GM18505 (cell line): ENCODE measurements around the gene CACHD1.

ENCODE experiments used
- ATAC-seq: cut with Tn5 transposase; IDR thresholded peaks from one replicate; pipeline ENCODE4 v1.9.1; 2021; ENCODE audit not compliant: unreplicated experiment
- POLR2A ChIP-seq: IDR thresholded peaks from 4 replicates; pipeline ENCODE4 v1.6.1; 2011; ENCODE audit warnings: borderline replicate concordance; ENCODE audit not compliant: insufficient read depth, insufficient read length; ENCODE audit errors: extremely low read depth

Gene CACHD1

GRCh38 chr1:64458915-64459314, 11.0 kb upstream of the CACHD1 start:
- TF ChIP-seq POLR2A, result no peak
- ATAC-seq, result no peak

GRCh38 chr1:64459743-64460142, 10.2 kb upstream of the CACHD1 start:
- no peak for ATAC-seq
- TF ChIP-seq POLR2A, result no peak

GRCh38 chr1:64466033-64466432, 3.9 kb upstream of the CACHD1 start:
- no peak for TF ChIP-seq POLR2A
- ATAC-seq, result no peak

DNA sequence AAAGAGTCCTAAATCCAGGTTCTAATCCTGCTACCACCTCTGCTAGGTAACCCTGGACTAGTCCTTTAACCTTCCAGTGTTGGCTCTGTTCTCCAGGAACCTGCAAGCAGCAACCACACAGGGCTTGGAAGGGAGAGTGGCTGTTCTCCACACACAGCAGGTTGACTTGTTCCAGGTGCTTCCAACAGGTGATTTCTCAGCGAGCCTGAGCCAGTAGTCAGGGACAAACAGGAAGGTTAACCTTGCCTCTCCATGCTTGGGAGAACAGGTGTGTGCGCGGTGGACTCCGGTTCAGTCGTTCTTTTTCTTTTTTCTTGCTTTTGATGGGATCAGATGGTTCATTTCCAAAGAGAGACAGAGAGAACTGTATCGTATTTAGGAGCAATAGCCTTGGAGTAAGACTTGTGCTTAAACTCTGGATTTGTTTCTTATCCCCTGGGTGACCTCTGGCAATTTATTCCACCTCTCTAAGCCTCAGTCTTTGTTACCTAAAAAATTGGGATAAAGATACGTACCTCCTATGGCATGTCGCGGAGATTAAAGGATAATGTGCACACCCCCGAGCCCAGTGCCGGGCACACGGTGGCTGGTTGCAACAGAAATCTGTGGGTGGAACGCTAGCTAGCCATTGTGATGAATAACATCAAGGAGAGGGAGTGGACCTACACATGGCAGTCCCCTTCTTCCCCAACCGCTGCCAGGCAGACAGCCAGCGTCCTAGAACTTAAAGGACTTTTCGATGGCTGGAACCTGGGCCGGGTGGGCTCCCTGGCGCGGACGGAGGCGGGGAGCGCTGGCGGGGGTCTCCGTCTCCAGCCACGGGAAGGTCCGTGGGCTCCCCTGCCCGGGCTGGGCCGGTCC, 583 bp upstream of the CACHD1 start:
- TF ChIP-seq POLR2A, result no peak
- ATAC-seq, result no peak

DNA sequence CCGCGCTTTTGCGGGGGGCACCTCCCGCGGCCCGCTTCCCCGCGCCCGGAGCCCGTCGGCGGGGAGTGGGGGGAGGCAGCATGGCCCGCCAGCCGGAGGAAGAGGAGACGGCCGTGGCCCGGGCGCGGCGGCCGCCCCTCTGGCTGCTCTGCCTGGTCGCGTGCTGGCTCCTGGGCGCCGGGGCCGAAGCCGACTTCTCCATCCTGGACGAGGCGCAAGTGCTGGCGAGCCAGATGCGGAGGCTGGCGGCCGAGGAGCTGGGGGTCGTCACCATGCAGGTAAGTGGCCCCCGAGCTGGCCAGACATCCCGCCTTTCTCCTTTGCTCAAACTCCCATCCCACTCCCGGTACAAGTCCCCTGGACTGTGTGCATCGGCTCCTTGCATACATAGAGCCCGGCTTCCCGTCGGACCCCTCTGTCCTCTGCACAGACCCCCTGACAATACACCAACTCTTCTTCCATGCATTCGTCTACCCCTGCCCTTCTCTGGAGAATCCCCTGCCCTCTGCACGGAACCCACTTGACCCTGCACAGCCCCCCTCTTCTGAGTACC, 812 bp downstream of the CACHD1 start:
- no peak for TF ChIP-seq POLR2A

GRCh38 chr1:64471218-64472039, 1.5 kb downstream of the CACHD1 start:
- ATAC-seq, result no peak
- no peak for TF ChIP-seq POLR2A

More for the DNA sequence above, 812 bp downstream of the CACHD1 start:
- peak; percentile 19 for ATAC-seq

- ATAC-seq, result no peak
- TF ChIP-seq POLR2A, result no peak
Observed at GRCh38 chr1:64472040-64472376, 2.1 kb downstream of the CACHD1 start.

DNA sequence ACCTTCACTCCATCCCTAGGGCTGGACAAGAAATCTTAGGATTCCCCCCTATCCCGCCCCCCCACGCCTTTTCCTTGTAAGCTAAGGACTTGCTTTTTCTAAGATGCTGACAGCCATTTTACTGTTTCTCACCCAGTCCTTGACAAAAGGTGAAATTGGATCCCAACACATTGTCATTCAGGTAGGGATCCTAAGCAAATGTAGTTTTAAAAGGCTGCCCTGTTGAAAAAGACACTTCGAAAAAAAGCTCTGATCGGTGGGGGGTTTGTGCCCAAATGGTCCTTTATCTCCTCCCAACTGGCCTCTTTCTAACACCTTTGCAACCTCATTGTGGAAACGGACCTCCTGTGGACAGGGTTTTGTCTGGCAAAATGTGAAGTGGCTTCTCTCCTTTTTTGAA, 2.9 kb downstream of the CACHD1 start:
- ATAC-seq, result no peak

GRCh38 chr1:64473367-64473766, 3.4 kb downstream of the CACHD1 start:
- ATAC-seq, result no peak
- no peak for TF ChIP-seq POLR2A

More for the DNA sequence above, 2.9 kb downstream of the CACHD1 start:
- TF ChIP-seq POLR2A, result no peak

DNA sequence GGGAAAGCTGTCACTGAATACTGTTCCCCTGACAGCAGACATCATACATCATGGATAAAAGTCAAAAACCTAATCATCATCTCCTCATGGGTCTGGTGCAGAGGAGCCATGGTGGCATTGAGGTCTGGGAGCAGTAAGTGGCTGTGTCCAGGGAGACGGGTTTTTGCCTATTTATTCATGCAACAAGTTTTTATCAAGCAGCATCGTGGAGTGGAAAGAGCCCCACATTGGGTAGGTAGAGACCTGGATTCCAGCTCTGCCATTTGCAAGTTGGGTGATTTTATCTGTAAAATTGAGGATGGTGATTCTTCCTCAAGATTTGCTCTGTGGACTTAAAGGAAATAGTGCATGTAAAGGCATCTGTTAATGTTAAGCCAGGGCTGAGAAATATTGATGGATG, 4.2 kb downstream of the CACHD1 start:
- no peak for ATAC-seq
- no peak for TF ChIP-seq POLR2A

DNA sequence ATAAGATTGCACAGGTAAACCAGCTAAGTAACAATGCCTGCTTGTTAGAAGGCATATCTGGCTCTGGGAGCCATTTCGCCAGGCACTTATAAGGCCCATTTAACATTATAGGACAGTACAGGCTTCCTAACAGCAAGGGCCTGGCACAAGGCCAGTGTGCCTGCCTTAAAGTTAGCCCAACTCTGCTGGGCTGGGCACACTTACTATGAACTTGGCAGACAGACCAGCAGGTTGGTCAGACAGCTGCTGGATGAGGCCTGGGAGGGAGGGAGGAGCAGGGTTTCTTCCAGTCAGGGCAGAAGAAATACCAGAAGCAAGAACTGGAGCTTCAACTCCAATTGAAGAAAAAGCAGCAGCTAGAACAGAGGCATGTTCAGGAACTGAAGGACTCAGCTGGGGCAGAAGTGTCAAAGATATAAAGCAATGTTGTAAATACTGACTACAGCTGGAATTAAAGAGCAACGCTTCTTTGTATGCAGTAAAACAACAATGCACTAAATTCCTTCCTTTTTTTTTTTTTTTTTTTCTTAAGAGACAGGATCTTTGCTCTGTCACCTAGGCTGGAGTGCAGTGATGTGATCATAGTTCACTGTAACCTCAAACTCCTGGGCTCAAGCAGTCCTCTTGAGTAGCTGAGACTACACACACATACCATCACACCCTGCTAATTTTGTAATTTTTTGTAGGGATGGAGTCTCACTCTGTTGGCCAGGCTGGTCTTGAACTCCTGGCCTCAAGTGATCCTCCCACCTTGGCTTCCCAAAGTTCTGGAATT, 4.9 kb downstream of the CACHD1 start:
- TF ChIP-seq POLR2A, result no peak
- no peak for ATAC-seq

- ATAC-seq, result no peak
Observed at GRCh38 chr1:64476251-64476952, 6.5 kb downstream of the CACHD1 start.

GRCh38 chr1:64478594-64479470, 8.9 kb downstream of the CACHD1 start:
- TF ChIP-seq POLR2A, result no peak
- ATAC-seq, result no peak

More at GRCh38 chr1:64476251-64476952, 6.5 kb downstream of the CACHD1 start:
- TF ChIP-seq POLR2A, result no peak
